Muscle layer of duodenum (tissue), 2 donors: ENCODE measurements around the gene NXPH4.

ENCODE experiments used
- H3K27ac ChIP-seq: one replicate; pipeline ENCODE4 v1.7.0; 2013; ENCODE audit warnings: mild to moderate bottlenecking, low read length
- H3K27me3 ChIP-seq: one replicate; pipeline ENCODE4 v1.7.0; 2013; ENCODE audit warnings: low read depth, mild to moderate bottlenecking, control low read depth, low read length
- H3K36me3 ChIP-seq, 2 donors: one replicate each; pipeline ENCODE4 v1.7.0; 2013; ENCODE audit warnings: low read length in 2 of 2, control low read depth in 1 of 2, mild to moderate bottlenecking in 1 of 2; ENCODE audit not compliant: insufficient read depth in 2 of 2, control insufficient read depth in 1 of 2
- H3K4me1 ChIP-seq, 2 donors: one replicate each; pipeline ENCODE4 v1.7.0; 2013; ENCODE audit warnings: low read length in 2 of 2, mild to moderate bottlenecking in 2 of 2, control low read depth in 1 of 2, moderate library complexity in 1 of 2; ENCODE audit not compliant: insufficient read depth in 2 of 2, control insufficient read depth in 1 of 2
- H3K4me3 ChIP-seq, 2 donors: one replicate each; pipeline ENCODE4 v1.7.0; 2013; ENCODE audit warnings: low read length in 2 of 2, low read depth in 1 of 2, mild to moderate bottlenecking in 1 of 2
- H3K9me3 ChIP-seq, 2 donors: one replicate each; pipeline ENCODE4 v1.7.0; 2013; ENCODE audit warnings: low read length in 2 of 2, control low read depth in 1 of 2, mild to moderate bottlenecking in 1 of 2; ENCODE audit not compliant: control insufficient read depth in 1 of 2
- donor health status: healthy.

Gene NXPH4

DNA sequence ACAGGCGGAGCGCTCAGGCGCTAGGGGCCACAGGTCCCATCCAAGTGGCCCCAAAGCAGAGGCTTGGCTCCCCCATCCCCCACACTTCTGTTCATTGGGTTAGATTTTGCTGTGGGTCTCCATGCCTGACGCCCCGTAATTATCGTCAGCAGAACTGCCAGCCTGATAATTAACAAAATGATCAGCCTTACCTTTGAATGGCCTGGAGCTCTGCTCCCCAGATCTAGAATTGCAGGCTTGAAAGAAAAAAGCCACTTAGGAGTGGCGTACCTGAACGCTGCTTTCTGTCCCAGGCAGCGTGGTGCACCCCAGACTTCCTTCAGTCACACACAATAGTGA lies 40.5 kb upstream of the NXPH4 start:
- Histone ChIP-seq H3K9me3 (no peaks in the 10 kb centered on the region), H3K4me3 (no peak overlapping the region), H3K27ac (no peak overlapping the region), H3K4me1 (peaks cover 0 to 2% of the 10 kb centered on the region in 2 donors), H3K27me3 (no peaks in the 10 kb centered on the region), H3K36me3 (peaks cover 51 to 77% of the 10 kb centered on the region in 2 donors)

DNA sequence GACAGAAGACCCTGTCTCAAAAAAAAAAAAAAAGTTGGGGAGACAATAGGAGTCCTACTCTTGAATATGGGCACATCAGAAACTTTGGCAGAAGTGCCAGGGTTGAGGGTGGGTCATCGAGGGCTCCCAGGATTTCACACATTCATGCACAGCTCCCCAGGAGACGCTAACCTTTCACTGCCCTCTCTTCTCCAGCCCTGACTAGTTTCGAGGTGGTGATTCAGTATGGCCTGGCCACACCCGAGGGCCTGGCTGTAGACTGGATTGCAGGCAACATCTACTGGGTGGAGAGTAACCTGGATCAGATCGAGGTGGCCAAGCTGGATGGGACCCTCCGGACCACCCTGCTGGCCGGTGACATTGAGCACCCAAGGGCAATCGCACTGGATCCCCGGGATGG lies 39.7 kb upstream of the NXPH4 start:
- no peak overlapping the region for H3K27ac ChIP-seq
- peaks cover 59 to 83% of the 10 kb centered on the region in 2 donors for H3K36me3 ChIP-seq
- H3K4me1 ChIP-seq = no peaks in the 10 kb centered on the region
- no peak overlapping the region for H3K4me3 ChIP-seq
- no peaks in the 10 kb centered on the region for H3K27me3 ChIP-seq
- no peaks in the 10 kb centered on the region for H3K9me3 ChIP-seq

DNA sequence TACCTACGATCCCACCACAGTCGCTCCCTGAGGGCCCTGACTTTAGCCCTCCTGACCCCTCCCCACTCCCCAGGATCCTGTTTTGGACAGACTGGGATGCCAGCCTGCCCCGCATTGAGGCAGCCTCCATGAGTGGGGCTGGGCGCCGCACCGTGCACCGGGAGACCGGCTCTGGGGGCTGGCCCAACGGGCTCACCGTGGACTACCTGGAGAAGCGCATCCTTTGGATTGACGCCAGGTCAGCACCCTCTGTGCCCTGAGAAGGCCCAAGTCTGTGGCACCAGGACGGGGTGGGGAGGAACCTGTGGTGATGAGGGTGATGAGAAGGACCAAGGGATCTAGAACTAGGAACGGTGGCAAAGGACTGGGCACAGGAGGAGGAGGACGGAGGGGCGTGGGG lies 39.2 kb upstream of the NXPH4 start:
- H3K27ac ChIP-seq = no peak overlapping the region
- H3K27me3 ChIP-seq = no peaks in the 10 kb centered on the region
- H3K4me1 ChIP-seq = no peaks in the 10 kb centered on the region
- H3K9me3 ChIP-seq = no peaks in the 10 kb centered on the region
- H3K36me3 ChIP-seq = peaks cover 60 to 86% of the 10 kb centered on the region in 2 donors
- no peak overlapping the region for H3K4me3 ChIP-seq

DNA sequence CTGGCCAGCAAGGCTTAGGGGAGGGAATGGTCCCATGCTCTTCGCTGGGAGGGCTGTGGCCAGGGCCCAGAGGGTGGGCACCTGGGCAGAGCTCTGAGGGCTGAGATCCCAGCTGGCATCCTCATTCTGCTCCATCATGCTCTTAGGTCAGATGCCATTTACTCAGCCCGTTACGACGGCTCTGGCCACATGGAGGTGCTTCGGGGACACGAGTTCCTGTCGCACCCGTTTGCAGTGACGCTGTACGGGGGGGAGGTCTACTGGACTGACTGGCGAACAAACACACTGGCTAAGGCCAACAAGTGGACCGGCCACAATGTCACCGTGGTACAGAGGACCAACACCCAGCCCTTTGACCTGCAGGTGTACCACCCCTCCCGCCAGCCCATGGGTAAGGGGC lies 38.4 kb upstream of the NXPH4 start:
- Histone ChIP-seq H3K9me3 (no peaks in the 10 kb centered on the region), H3K4me3 (no peak overlapping the region), H3K4me1 (no peaks in the 10 kb centered on the region), H3K36me3 (peaks cover 57 to 84% of the 10 kb centered on the region in 2 donors), H3K27ac (no peak overlapping the region), H3K27me3 (no peaks in the 10 kb centered on the region)

DNA sequence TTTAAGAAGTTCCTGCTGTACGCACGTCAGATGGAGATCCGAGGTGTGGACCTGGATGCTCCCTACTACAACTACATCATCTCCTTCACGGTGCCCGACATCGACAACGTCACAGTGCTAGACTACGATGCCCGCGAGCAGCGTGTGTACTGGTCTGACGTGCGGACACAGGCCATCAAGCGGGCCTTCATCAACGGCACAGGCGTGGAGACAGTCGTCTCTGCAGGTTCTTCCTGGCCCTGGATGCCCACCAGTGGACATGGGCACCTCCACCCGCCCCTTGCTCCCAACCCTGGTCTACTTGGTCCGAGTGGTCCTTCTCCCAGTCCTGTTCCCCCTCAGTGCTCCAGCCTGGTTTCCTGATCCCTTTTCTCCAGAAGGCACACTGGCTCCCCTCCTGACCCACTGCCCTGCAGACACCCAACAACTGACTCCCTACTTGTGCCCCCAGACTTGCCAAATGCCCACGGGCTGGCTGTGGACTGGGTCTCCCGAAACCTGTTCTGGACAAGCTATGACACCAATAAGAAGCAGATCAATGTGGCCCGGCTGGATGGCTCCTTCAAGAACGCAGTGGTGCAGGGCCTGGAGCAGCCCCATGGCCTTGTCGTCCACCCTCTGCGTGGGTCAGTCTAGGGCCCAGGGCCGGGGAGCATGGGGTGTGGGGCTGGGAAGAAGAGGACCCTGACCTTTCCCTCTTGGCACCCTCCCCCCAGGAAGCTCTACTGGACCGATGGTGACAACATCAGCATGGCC lies 37.1 kb upstream of the NXPH4 start:
- no peak overlapping the region for H3K27ac ChIP-seq
- peaks cover 63 to 84% of the 10 kb centered on the region in 2 donors for H3K36me3 ChIP-seq
- no peak overlapping the region for H3K4me3 ChIP-seq

DNA sequence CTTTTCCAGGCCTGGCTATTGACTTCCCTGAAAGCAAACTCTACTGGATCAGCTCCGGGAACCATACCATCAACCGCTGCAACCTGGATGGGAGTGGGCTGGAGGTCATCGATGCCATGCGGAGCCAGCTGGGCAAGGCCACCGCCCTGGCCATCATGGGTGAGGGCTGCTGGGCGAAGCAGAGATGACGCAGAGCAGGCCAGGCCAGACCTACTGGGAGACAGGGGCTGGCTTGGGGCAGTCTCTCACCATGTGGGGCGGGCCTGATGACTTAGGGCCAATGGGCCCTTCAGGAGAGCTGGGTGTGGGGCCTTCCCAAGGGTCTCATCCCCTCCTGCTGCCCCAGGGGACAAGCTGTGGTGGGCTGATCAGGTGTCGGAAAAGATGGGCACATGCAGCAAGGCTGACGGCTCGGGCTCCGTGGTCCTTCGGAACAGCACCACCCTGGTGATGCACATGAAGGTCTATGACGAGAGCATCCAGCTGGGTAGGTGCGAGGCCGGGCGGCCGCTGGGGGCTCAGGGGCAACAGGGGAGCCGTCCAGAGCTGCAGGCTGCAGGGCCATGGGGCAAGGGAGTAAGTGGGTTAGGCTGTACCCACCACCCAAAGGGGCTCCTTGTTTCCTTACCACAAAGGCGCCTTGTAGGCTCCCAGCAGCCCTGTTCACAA lies 36.1 kb upstream of the NXPH4 start:
- H3K4me3 ChIP-seq = no peak overlapping the region
- H3K27me3 ChIP-seq = no peaks in the 10 kb centered on the region
- H3K36me3 ChIP-seq = peaks cover 70 to 86% of the 10 kb centered on the region in 2 donors
- H3K27ac ChIP-seq = no peak overlapping the region
- H3K9me3 ChIP-seq = no peaks in the 10 kb centered on the region
- no peaks in the 10 kb centered on the region for H3K4me1 ChIP-seq

More for the DNA sequence above, 37.1 kb upstream of the NXPH4 start:
- H3K27me3 ChIP-seq = no peaks in the 10 kb centered on the region
- H3K4me1 ChIP-seq = no peaks in the 10 kb centered on the region
- no peaks in the 10 kb centered on the region for H3K9me3 ChIP-seq

DNA sequence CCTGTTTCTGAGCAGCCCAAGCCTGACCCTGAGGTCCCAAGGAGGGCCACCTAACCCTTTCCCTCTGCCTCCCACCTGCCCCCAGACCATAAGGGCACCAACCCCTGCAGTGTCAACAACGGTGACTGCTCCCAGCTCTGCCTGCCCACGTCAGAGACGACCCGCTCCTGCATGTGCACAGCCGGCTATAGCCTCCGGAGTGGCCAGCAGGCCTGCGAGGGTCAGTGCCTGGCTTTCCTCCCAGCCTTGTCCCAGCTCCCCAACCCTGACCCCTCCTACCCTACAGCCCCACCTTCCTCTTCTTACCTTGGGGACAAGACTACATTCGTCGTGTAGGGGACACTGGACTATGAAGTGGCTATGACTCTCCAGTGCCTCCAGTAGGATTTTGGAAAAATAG lies 35.5 kb upstream of the NXPH4 start:
- H3K4me1 ChIP-seq = no peaks in the 10 kb centered on the region
- H3K27me3 ChIP-seq = no peaks in the 10 kb centered on the region
- peaks cover 74 to 89% of the 10 kb centered on the region in 2 donors for H3K36me3 ChIP-seq
- no peaks in the 10 kb centered on the region for H3K9me3 ChIP-seq
- H3K27ac ChIP-seq = no peak overlapping the region
- H3K4me3 ChIP-seq = no peak overlapping the region

DNA sequence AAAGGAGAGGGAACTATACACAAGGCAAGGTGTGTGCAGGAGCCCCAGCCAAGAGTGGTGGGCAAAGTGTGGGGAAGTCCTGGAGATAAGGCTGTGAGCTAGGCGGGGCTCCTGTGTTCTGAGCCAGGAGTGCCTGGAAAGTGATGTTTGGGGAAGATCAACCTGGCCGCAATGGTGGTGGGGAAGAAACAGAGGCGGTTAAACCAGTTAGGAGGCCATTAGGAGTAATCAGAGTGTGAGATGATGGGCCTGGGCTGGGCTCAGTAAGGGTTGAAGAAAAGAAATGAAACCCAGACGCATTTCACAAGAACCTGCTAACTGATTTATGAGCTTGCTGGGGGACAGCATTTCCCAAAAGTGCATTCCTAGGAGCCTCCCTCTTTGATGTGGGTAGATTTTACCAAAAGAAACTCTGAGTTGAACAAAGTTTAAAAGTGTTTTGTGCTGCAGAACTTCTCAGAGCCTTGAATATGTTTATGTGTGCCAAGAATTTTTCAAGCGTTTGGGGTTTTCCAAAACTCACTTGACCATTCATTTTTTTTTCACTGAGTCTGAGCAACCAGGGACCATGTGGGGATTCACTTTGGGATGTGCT lies 34.9 kb upstream of the NXPH4 start:
- H3K27me3 ChIP-seq = no peaks in the 10 kb centered on the region

DNA sequence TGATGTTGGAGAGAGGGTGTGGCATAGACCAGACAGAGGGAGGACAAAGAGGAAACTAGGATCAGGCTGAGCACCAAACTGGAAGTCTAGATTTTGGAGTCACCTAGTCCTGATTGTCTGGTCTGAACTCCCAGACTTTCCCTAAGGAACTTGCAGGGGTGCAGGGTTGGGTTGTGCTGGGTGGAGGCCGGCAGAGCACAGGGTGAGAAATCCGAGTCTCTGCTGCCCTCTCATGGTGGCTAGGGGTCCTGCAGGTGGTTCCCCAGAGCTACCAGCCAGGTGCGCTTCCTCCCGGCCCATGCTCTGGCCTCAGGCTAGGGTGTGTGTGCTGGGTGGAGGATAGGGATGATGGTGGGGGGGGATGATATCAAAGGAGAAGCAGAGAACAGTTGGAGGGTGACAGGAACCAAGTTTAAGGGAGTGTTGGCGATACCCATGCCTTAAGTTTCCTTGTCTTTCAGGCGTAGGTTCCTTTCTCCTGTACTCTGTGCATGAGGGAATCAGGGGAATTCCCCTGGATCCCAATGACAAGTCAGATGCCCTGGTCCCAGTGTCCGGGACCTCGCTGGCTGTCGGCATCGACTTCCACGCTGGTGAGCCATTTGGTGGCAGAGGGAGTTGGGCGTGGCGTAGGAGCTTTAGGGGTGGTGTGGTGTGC lies 33.5 kb upstream of the NXPH4 start:
- Histone ChIP-seq H3K27ac (no peak overlapping the region), H3K36me3 (peaks cover 77 to 90% of the 10 kb centered on the region in 2 donors), H3K9me3 (no peaks in the 10 kb centered on the region), H3K4me1 (no peaks in the 10 kb centered on the region), H3K4me3 (no peak overlapping the region), H3K27me3 (no peaks in the 10 kb centered on the region)

More for the DNA sequence above, 34.9 kb upstream of the NXPH4 start:
- no peaks in the 10 kb centered on the region for H3K4me1 ChIP-seq
- H3K36me3 ChIP-seq = peaks cover 76 to 90% of the 10 kb centered on the region in 2 donors
- H3K9me3 ChIP-seq = no peaks in the 10 kb centered on the region
- H3K4me3 ChIP-seq = no peak overlapping the region
- no peak overlapping the region for H3K27ac ChIP-seq

DNA sequence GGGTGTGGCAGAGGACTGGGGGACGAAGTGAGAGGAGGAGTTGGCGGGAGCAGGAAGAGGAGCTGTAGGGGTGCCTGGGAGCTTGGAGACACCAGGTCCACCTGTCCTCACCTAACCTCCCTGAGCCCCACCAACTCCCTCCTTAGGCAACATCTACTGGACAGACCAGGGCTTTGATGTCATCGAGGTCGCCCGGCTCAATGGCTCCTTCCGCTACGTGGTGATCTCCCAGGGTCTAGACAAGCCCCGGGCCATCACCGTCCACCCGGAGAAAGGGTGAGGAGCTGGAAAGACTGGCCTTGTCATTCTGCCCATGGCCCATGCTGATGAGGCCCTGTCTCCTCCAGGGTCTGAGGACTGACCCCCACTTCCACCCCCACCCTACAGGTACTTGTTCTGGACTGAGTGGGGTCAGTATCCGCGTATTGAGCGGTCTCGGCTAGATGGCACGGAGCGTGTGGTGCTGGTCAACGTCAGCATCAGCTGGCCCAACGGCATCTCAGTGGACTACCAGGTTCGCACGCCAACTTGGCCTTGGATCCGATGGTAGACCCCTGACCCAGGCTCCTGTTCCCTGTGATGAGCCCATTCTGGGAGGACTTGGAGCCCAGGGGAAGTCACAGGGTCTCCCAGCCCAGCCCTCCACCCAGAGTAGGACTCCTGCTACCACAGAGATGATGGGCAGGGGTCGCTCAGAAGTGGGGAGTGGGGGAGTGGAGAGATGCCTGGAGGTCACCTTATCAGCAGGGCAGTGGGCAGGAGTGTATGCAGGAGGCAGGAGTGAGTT lies 32.5 kb upstream of the NXPH4 start:
- no peaks in the 10 kb centered on the region for H3K9me3 ChIP-seq
- no peak overlapping the region for H3K27ac ChIP-seq
- no peaks in the 10 kb centered on the region for H3K4me1 ChIP-seq
- no peaks in the 10 kb centered on the region for H3K27me3 ChIP-seq
- H3K36me3 ChIP-seq = peaks cover 74 to 90% of the 10 kb centered on the region in 2 donors
- no peak overlapping the region for H3K4me3 ChIP-seq

DNA sequence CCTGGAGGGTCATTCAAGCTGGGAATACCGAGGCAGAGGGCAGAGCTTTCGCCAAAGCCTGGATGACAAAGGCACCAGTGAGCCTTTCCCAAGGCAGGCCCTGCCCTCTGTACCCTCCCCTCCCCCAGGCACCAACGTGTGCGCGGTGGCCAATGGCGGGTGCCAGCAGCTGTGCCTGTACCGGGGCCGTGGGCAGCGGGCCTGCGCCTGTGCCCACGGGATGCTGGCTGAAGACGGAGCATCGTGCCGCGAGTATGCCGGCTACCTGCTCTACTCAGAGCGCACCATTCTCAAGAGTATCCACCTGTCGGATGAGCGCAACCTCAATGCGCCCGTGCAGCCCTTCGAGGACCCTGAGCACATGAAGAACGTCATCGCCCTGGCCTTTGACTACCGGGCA lies 31.2 kb upstream of the NXPH4 start:
- Histone ChIP-seq H3K27me3 (no peaks in the 10 kb centered on the region), H3K4me1 (peaks cover 0 to 7% of the 10 kb centered on the region in 2 donors), H3K36me3 (peaks cover 67 to 87% of the 10 kb centered on the region in 2 donors), H3K4me3 (no peak overlapping the region), H3K27ac (no peak overlapping the region), H3K9me3 (no peaks in the 10 kb centered on the region)
